ENCODE results near the gene EML6.
A peak's percentile ranks its signal among the peaks of the same experiment; 100 is the strongest.

The EML6 gene

GRCh38 chr2:54952425-54952824 is 229.0 kb downstream of the EML6 start:
- no peak for DNase-seq

GRCh38 chr2:54952978-54953456 is 229.6 kb downstream of the EML6 start:
- DNase-seq, result peak; percentile 40

GRCh38 chr2:54954158-54954557 is 230.7 kb downstream of the EML6 start:
- no peak for DNase-seq

- no peak for DNase-seq
These were observed 231.4 kb downstream of the EML6 start for GRCh38 chr2:54954705-54955357.

- DNase-seq, result no peak
These were observed 232.1 kb downstream of the EML6 start for GRCh38 chr2:54955358-54956110.

- no peak for DNase-seq
These were observed 232.7 kb downstream of the EML6 start for GRCh38 chr2:54956111-54956627.

- no peak for DNase-seq
These were observed 234.0 kb downstream of the EML6 start for GRCh38 chr2:54957321-54957999.

- no peak for DNase-seq
These were observed 235.4 kb downstream of the EML6 start for GRCh38 chr2:54958717-54959371.

- no peak for DNase-seq
These were observed 236.7 kb downstream of the EML6 start for GRCh38 chr2:54960164-54960563.

GRCh38 chr2:54962511-54962910 is 239.0 kb downstream of the EML6 start:
- no peak for DNase-seq

GRCh38 chr2:54962935-54963440 is 239.5 kb downstream of the EML6 start:
- DNase-seq, result no peak

GRCh38 chr2:54963476-54963875 is 240.0 kb downstream of the EML6 start:
- DNase-seq, result no peak

GRCh38 chr2:54964271-54964670 is 240.8 kb downstream of the EML6 start:
- no peak for DNase-seq

- DNase-seq, result no peak
These were observed 241.4 kb downstream of the EML6 start for GRCh38 chr2:54964816-54965215.

- DNase-seq, result no peak
These were observed 242.0 kb downstream of the EML6 start for GRCh38 chr2:54965425-54965824.

- DNase-seq, result no peak
These were observed 242.8 kb downstream of the EML6 start for GRCh38 chr2:54966165-54966832.

- no peak for DNase-seq
These were observed 243.4 kb downstream of the EML6 start for GRCh38 chr2:54966837-54967236.

- no peak for DNase-seq
These were observed 243.8 kb downstream of the EML6 start for GRCh38 chr2:54967269-54967668.

GRCh38 chr2:54967759-54968365 is 244.4 kb downstream of the EML6 start:
- no peak for DNase-seq

- DNase-seq, result no peak
These were observed 245.2 kb downstream of the EML6 start for GRCh38 chr2:54968561-54969218.

- no peak for DNase-seq
These were observed 246.0 kb downstream of the EML6 start for GRCh38 chr2:54969295-54969939.
